ENCODE data around the gene ZC3H11A.

The ZC3H11A gene

GRCh38 chr1:203839081-203839480, 43.7 kb downstream of the ZC3H11A start:
- no peak for DNase-seq (ENCODE audit: extremely low read depth in 1 of 2, low read depth in 1 of 2)

DNA sequence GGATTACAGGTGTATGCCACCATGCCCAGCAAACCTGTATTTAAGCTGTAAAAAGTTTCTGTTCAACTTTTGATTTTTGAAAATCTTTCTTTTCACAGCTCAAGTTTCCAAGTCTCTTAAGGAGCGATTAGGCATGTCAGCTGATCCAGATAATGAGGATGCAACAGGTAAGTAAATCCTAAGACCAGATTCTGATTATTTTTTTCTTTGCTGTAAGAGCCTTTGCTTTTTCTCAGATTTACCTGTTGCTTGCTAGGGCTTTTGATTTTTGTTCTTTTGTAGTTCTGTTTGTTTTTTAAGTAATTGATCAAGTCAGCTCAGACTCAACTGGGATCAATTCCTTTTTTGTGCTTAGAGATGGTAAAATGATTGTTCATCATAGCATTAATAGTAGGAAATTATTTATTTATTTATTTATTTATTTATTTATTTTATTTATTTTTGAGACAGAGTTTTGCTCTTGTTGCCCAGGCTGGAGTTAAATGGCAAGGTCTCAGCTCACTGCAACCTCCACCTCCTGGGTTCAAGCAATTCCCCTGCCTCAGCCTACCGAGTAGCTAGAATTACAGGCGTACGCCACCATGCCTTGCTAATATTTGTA, 44.9 kb downstream of the ZC3H11A start:
- no peak for DNase-seq (ENCODE audit: extremely low read depth in 1 of 2, low read depth in 1 of 2)

- DNase-seq (ENCODE audit: extremely low read depth in 1 of 2, low read depth in 1 of 2), result no peak
Observed at GRCh38 chr1:203842559-203842876, 47.1 kb downstream of the ZC3H11A start.

DNA sequence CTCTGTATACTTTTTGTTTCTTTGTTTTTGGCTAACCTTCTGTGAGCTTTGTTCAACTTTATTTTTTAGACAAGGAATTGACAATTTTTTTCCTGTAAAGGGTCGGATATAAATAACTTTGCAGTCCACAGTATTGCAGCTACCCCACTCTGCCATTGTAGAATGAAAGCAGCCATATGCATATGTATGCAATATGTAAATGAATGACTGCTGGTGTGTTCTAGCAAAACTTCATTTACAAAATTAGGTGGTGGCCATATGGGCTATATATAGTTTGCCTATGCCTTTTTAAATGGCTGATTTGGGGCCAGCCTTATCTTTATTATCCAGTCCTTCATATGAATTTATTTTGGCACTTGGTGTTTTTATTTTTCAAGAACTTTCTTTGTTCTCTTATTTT, 48.0 kb downstream of the ZC3H11A start:
- DNase-seq (ENCODE audit: extremely low read depth in 1 of 2, low read depth in 1 of 2), result no peak
